GM18907 (cell line): Measurements from ENCODE around the gene SETSIP.
"Not testable (repeated sequence)": the region's sequence is repeated elsewhere in the genome, so short reads cannot be mapped to it uniquely, and the experiment has no call there.

ENCODE experiments used
- ATAC-seq: cut with Tn5 transposase; IDR thresholded peaks from one replicate; pipeline ENCODE4 v1.9.1; 2021; ENCODE audit warnings: mild to moderate bottlenecking, moderate library complexity; ENCODE audit not compliant: unreplicated experiment

SETSIP gene

GRCh38 chr1:92075311-92075710 lies at the start of gene SETSIP:
Gene SETSIP (minus strand): TSS chr1:92075411. CDS start chr1:92075411, 0 bp downstream.
- ATAC-seq, result no peak

GRCh38 chr1:92123868-92124267 lies 48.7 kb upstream of the SETSIP start:
- no peak for ATAC-seq

- ATAC-seq, result no peak
These were observed 43.6 kb upstream of the SETSIP start for GRCh38 chr1:92118826-92119225.

GRCh38 chr1:92117526-92117925 lies 42.3 kb upstream of the SETSIP start:
- ATAC-seq, result no peak

- ATAC-seq, result no peak
These were observed 33.4 kb upstream of the SETSIP start for GRCh38 chr1:92108631-92109030.

GRCh38 chr1:92105546-92106081 lies 30.4 kb upstream of the SETSIP start:
- no peak for ATAC-seq

- no peak for ATAC-seq
These were observed 21.1 kb upstream of the SETSIP start for GRCh38 chr1:92096317-92096716.

GRCh38 chr1:92095874-92096273 lies 20.7 kb upstream of the SETSIP start:
- ATAC-seq, result no peak

GRCh38 chr1:92094595-92094994 lies 19.4 kb upstream of the SETSIP start:
- no peak for ATAC-seq

- ATAC-seq, result no peak
These were observed 18.9 kb upstream of the SETSIP start for GRCh38 chr1:92094090-92094489.

GRCh38 chr1:92091625-92092024 lies 16.4 kb upstream of the SETSIP start:
- ATAC-seq, result no peak

GRCh38 chr1:92087542-92087941 lies 12.3 kb upstream of the SETSIP start:
- no peak for ATAC-seq

GRCh38 chr1:92085727-92086126 lies 10.5 kb upstream of the SETSIP start:
- ATAC-seq, result no peak

- no peak for ATAC-seq
These were observed 9.4 kb upstream of the SETSIP start for GRCh38 chr1:92084651-92085050.

- ATAC-seq, result no peak
These were observed 5.8 kb upstream of the SETSIP start for GRCh38 chr1:92081031-92081430.

GRCh38 chr1:92080128-92080985 lies 5.1 kb upstream of the SETSIP start, which contains the start of gene BTBD8:
Gene BTBD8 (plus strand): TSS chr1:92080345. CDS start chr1:92080572, 227 bp downstream.
- ATAC-seq, result peak; percentile 97

GRCh38 chr1:92079441-92079840 lies 4.2 kb upstream of the SETSIP start:
- ATAC-seq, result no peak

GRCh38 chr1:92078077-92078476 lies 2.9 kb upstream of the SETSIP start:
- not testable (repeated sequence) for ATAC-seq

GRCh38 chr1:92076363-92076762 lies 1.2 kb upstream of the SETSIP start:
- ATAC-seq, result no peak

GRCh38 chr1:92074446-92074845 lies 765 bp downstream of the SETSIP start:
- ATAC-seq, result not testable (repeated sequence)

GRCh38 chr1:92070892-92071291 lies 4.3 kb downstream of the SETSIP start:
- ATAC-seq, result no peak

- ATAC-seq, result no peak
These were observed 8.9 kb downstream of the SETSIP start for GRCh38 chr1:92066321-92066720.
